H1 (cell line): Measurements from ENCODE around the gene RBM10. TPM values are rescaled to one million over a fixed set of nuclear protein-coding genes. Genes with fewer than 3 reads are reported as not detected.

Experiments
- CTCF ChIA-PET: fragments of 300-600 bp; sonication (Branson Sonifier 250); formaldehyde crosslinking; loops from one replicate; lab custom pipeline; 2021; ENCODE audit not compliant: partially characterized antibody; lab: Charles Lee
- POLR2A ChIA-PET: fragments of 300-600 bp; sonication (Branson Sonifier 250); formaldehyde crosslinking; loops from one replicate; lab custom pipeline; 2021; ENCODE audit warnings: inconsistent platforms; ENCODE audit not compliant: partially characterized antibody; lab: Charles Lee
- DNase-seq, 2 experiments: peaks; one replicate each; pipeline versions ENCODE4 v3.0.0 to v3.0.0-alpha.2; 2010 to 2022; ENCODE audit warnings: low spot score in 2 of 2, low read depth in 1 of 2, mixed read lengths in 1 of 2
- FAIRE-seq: peaks from 2 replicates; lab custom pipeline; 2011; peaks lifted over from hg19 to GRCh38; lab: Jason Lieb, UNC
- H2AFZ ChIP-seq: 2 replicates; pipeline ENCODE4 v1.8.1; 2012; ENCODE audit warnings: low read length, inconsistent platforms
- H2AK5ac ChIP-seq: 2 replicates; pipeline ENCODE4 v1.6.1; 2013; ENCODE audit warnings: low read depth, low read length
- H2BK120ac ChIP-seq: replicated peaks from 2 replicates; pipeline ENCODE3; 2013; ENCODE audit warnings: low read depth, low read length, inconsistent platforms
- H2BK12ac ChIP-seq: 2 replicates; pipeline ENCODE4 v1.6.1; 2013; ENCODE audit warnings: low read depth, low read length
- H2BK15ac ChIP-seq: 2 replicates; pipeline ENCODE4 v1.6.1; 2013; ENCODE audit warnings: low read length
- H2BK20ac ChIP-seq: 2 replicates; pipeline ENCODE4 v1.6.1; 2013; ENCODE audit warnings: low read length
- H2BK5ac ChIP-seq: 2 replicates; pipeline ENCODE4 v1.6.1; 2013; ENCODE audit warnings: low read depth, low read length
- H3K14ac ChIP-seq: 2 replicates; pipeline ENCODE4 v1.6.1; 2013; ENCODE audit warnings: inconsistent platforms; ENCODE audit not compliant: insufficient read length
- H3K18ac ChIP-seq: 2 replicates; pipeline ENCODE4 v1.6.1; 2013; ENCODE audit warnings: low read length; ENCODE audit errors: extremely low read depth
- H3K23ac ChIP-seq: 2 replicates; pipeline ENCODE4 v1.6.1; 2013; ENCODE audit warnings: inconsistent platforms; ENCODE audit not compliant: insufficient read length
- H3K23me2 ChIP-seq: 2 replicates; pipeline ENCODE4 v1.6.1; 2013; ENCODE audit warnings: low read depth, low read length
- H3K27ac ChIP-seq: 2 replicates; pipeline ENCODE4 v1.6.1; 2011; ENCODE audit warnings: low read depth, low read length, inconsistent platforms
- H3K27me3 ChIP-seq, 4 experiments: replicated peaks in 1 of 4; 1 replicate in 1 of 4; 2 replicates in 3 of 4; pipeline versions ENCODE4 v1.6.1 to v1.8.1; 2011 to 2013; ENCODE audit warnings: low read length in 3 of 4, mild to moderate bottlenecking in 3 of 4, inconsistent platforms in 2 of 4, mixed read lengths in 2 of 4, moderate library complexity in 1 of 4; ENCODE audit not compliant: control insufficient read depth in 3 of 4, insufficient read depth in 3 of 4; ENCODE audit errors: extremely low read depth in 1 of 4
- H3K36me3 ChIP-seq, 4 experiments: 2 replicates each; pipeline versions ENCODE4 v1.6.1 to v1.8.1; 2011 to 2013; ENCODE audit warnings: mild to moderate bottlenecking in 4 of 4, low read length in 3 of 4, moderate library complexity in 2 of 4, control low read depth in 1 of 4, inconsistent platforms in 1 of 4; ENCODE audit not compliant: insufficient read depth in 4 of 4, control insufficient read depth in 2 of 4
- H3K4ac ChIP-seq: replicated peaks from 2 replicates; pipeline ENCODE3; 2013; ENCODE audit warnings: low read length, low read depth, mixed read lengths, inconsistent platforms; ENCODE audit not compliant: insufficient read length
- H3K4me1 ChIP-seq, 4 experiments: replicated peaks in 1 of 4; 1 replicate in 1 of 4; 2 replicates in 3 of 4; pipeline versions ENCODE4 v1.6.1 to v1.8.1; 2011 to 2013; ENCODE audit warnings: low read length in 3 of 4, inconsistent platforms in 2 of 4, mixed read lengths in 1 of 4; ENCODE audit not compliant: insufficient read depth in 4 of 4, control insufficient read depth in 3 of 4
- H3K4me2 ChIP-seq, 2 experiments: 2 replicates each; pipeline versions ENCODE4 v1.6.1 to v1.8.1; 2011 to 2013; ENCODE audit warnings: low read depth in 2 of 2, low read length in 2 of 2, control low read depth in 1 of 2, inconsistent platforms in 1 of 2, mild to moderate bottlenecking in 1 of 2; ENCODE audit not compliant: insufficient read depth in 1 of 2
- H3K4me3 ChIP-seq, 4 experiments: fragments of 200-600, 300-600 bp in 1 of 4; sonication (generic), shearing (Covaris generic), sonication (Bioruptor Twin) in 1 of 4; 2 replicates each; pipeline versions ENCODE4 v1.5.1 to v1.8.1; 2011 to 2016; ENCODE audit warnings: low read length in 4 of 4, low read depth in 3 of 4, control low read depth in 2 of 4, inconsistent platforms in 2 of 4, mild to moderate bottlenecking in 2 of 4, mixed read lengths in 1 of 4, moderate library complexity in 1 of 4; ENCODE audit not compliant: insufficient read depth in 2 of 4; ENCODE audit errors: extremely low read depth in 1 of 4
- H3K56ac ChIP-seq: replicated peaks from 2 replicates; pipeline ENCODE3; 2013; ENCODE audit warnings: low read depth, mild to moderate bottlenecking, mixed read lengths, low read length, inconsistent platforms; ENCODE audit not compliant: insufficient read length
- H3K79me1 ChIP-seq: 2 replicates; pipeline ENCODE4 v1.6.1; 2013; ENCODE audit warnings: low read depth, low read length, control low read depth
- H3K79me2 ChIP-seq, 2 experiments: 2 replicates each; pipeline versions ENCODE4 v1.6.1 to v1.8.1; 2012 to 2013; ENCODE audit warnings: low read length in 2 of 2, mild to moderate bottlenecking in 2 of 2, inconsistent platforms in 1 of 2; ENCODE audit not compliant: insufficient read depth in 2 of 2, control insufficient read depth in 1 of 2
- H3K9ac ChIP-seq, 4 experiments: replicated peaks in 1 of 4; 1 replicate in 1 of 4; 2 replicates in 3 of 4; pipeline versions ENCODE4 v1.6.1 to v1.8.1; 2011 to 2013; ENCODE audit warnings: low read depth in 3 of 4, low read length in 3 of 4, control low read depth in 2 of 4, mild to moderate bottlenecking in 2 of 4, moderate library complexity in 2 of 4, inconsistent platforms in 1 of 4; ENCODE audit errors: extremely low read depth in 1 of 4
- H3K9me3 ChIP-seq, 2 experiments: 2 replicates each; pipeline versions ENCODE4 v1.6.1 to v1.8.1; 2012 to 2013; ENCODE audit warnings: mild to moderate bottlenecking in 2 of 2, moderate library complexity in 2 of 2, control low read depth in 1 of 2, inconsistent platforms in 1 of 2, low read depth in 1 of 2, low read length in 1 of 2, mixed read lengths in 1 of 2; ENCODE audit not compliant: insufficient read depth in 2 of 2
- H4K20me1 ChIP-seq, 2 experiments: replicated peaks in 1 of 2; 2 replicates each; pipeline versions ENCODE3 to v1.8.1; 2011 to 2013; ENCODE audit warnings: inconsistent platforms in 2 of 2, low read length in 2 of 2, mild to moderate bottlenecking in 1 of 2; ENCODE audit not compliant: insufficient read depth in 2 of 2, control insufficient read depth in 1 of 2
- H4K5ac ChIP-seq: 2 replicates; pipeline ENCODE4 v1.6.1; 2013; ENCODE audit warnings: low read length, low read depth, mixed read lengths, inconsistent platforms; ENCODE audit not compliant: insufficient read length
- H4K8ac ChIP-seq: 2 replicates; pipeline ENCODE4 v1.8.0; 2013; ENCODE audit warnings: mild to moderate bottlenecking, moderate library complexity, low read length, inconsistent platforms; ENCODE audit not compliant: insufficient read depth; ENCODE audit errors: extremely low read depth
- H4K91ac ChIP-seq: replicated peaks from 2 replicates; pipeline ENCODE3; 2013; ENCODE audit warnings: low read length, mixed read lengths, inconsistent platforms; ENCODE audit not compliant: insufficient read length
- CHD1 ChIP-seq: IDR thresholded peaks from 2 replicates; pipeline ENCODE4 v1.6.1; 2012; ENCODE audit warnings: low read depth, low read length, improper control_type of control experiment
- HDAC6 ChIP-seq: IDR thresholded peaks from one replicate; pipeline ENCODE4 v1.7.1; 2012; ENCODE audit warnings: low read depth, mild to moderate bottlenecking, inconsistent platforms, low read length, moderate library complexity
- JUN ChIP-seq: IDR thresholded peaks from 2 replicates; pipeline ENCODE4 v1.6.1; 2011; ENCODE audit warnings: low read depth, mild to moderate bottlenecking, improper control_type of control experiment, low read length
- KDM5A ChIP-seq: fragments of 200-600 bp; IDR thresholded peaks from 2 replicates; pipeline ENCODE4 v1.7.1; 2012; ENCODE audit warnings: mild to moderate bottlenecking, low read length, inconsistent platforms, mixed read lengths
- NANOG ChIP-seq: IDR thresholded peaks from 2 replicates; pipeline ENCODE4 v1.6.1; 2011; ENCODE audit warnings: low read length, low read depth, mild to moderate bottlenecking, inconsistent platforms; ENCODE audit not compliant: insufficient read depth, poor library complexity, severe bottlenecking
- NRF1 ChIP-seq: IDR thresholded peaks from 2 replicates; pipeline ENCODE4 v1.6.1; 2011; ENCODE audit warnings: mild to moderate bottlenecking, low read depth, low read length, improper control_type of control experiment
- RNF2 ChIP-seq: fragments of 200-900, 300-1000 bp; sonication (generic); IDR thresholded peaks from 2 replicates; pipeline ENCODE4 v1.7.1; 2016; ENCODE audit warnings: borderline replicate concordance, low read depth, mild to moderate bottlenecking, antibody characterized with exemption, low read length; ENCODE audit not compliant: poor library complexity, severe bottlenecking; ENCODE audit errors: missing control alignments
- SP1 ChIP-seq: IDR thresholded peaks from 2 replicates; pipeline ENCODE4 v1.6.1; 2011; ENCODE audit warnings: low read depth, low read length
- SP4 ChIP-seq: IDR thresholded peaks from 2 replicates; pipeline ENCODE4 v1.6.1; 2012; ENCODE audit warnings: low read length, inconsistent platforms
- SRF ChIP-seq: IDR thresholded peaks from 2 replicates; pipeline ENCODE4 v1.6.1; 2011; ENCODE audit warnings: mild to moderate bottlenecking, low read depth, low read length, moderate library complexity
- TBP ChIP-seq: IDR thresholded peaks from 2 replicates; pipeline ENCODE4 v1.6.1; 2011; ENCODE audit warnings: low read depth, low read length, improper control_type of control experiment
- WGBS, 2 experiments: shearing (Covaris generic) in 1 of 2; methylation state at CpG; one replicate each; pipeline versions ENCODE4 v1.1.6 to v1.1.7; 2013 to 2015; ENCODE audit warnings: low lambda C conversion rate in 2 of 2, mixed read lengths in 2 of 2, inconsistent platforms in 1 of 2, low coverage in 1 of 2, missing lambda C conversion rate in 1 of 2; ENCODE audit not compliant: insufficient replicate concordance in 2 of 2, insufficient coverage in 1 of 2, insufficient read length in 1 of 2; ENCODE audit errors: extremely low coverage in 1 of 2, missing lambda C conversion rate in 1 of 2; 5-methylcytosine and 5-hydroxymethylcytosine counted together
- polyA plus RNA-seq, 7 experiments: library from polyadenylated mRNA; depleted of rRNA in 3 of 7; stranded (reverse) in 5 of 7; unstranded in 2 of 7; fragments of >200 nt in 5 of 7; fragments of 200-250 nt in 2 of 7; gene quantifications; 1 replicate in 5 of 7; 2 replicates in 1 of 7; 4 replicates in 1 of 7; pipeline versions ENCODE4 v1.2.1 to v1.2.3, GENCODE V29; 2011 to 2013; ENCODE audit warnings: missing spikeins in 2 of 7, mixed read lengths in 2 of 7
- total RNA-seq: library from RNA; stranded (reverse); fragmentation: NEBNext Ultra II Directional; extraction: Animal tissue kit (Norgen Biotek cat#: 25700); gene quantifications from 2 replicates; pipeline ENCODE4 v1.2.1, GENCODE V29; 2021

The RBM10 gene
- total and polyA plus RNA-seq, 2 of the 8 experiments (the other 6 are each of a cell fraction or from before 2014, with no cell fraction given), result 35.7 to 64.0 TPM

- WGBS, 2 experiments, result 87% methylated on average over 16 of the region's 19 CpGs; no CpG with 5 or more reads in 1 of the 2 experiments
- Histone ChIP-seq H4K20me1 (peaks cover 0 to 10% of the 10 kb centered on the region in 2 experiments), H4K5ac (no peak overlapping the region), H3K79me2 (peaks cover 0 to 6% of the 10 kb centered on the region in 2 experiments; a peak in 1 of 4 replicates), H2BK12ac (no peak overlapping the region), H3K4ac (no peak overlapping the region), H3K9ac (no peak overlapping the region), H3K4me3 (no peak overlapping the region), H3K27ac (no peak overlapping the region), H2BK15ac (no peak overlapping the region), H3K27me3 (no peaks in the 10 kb centered on the region), H2AK5ac (no peak overlapping the region), H2BK5ac (no peak overlapping the region), H3K23ac (no peak overlapping the region), H3K4me2 (no peak overlapping the region), H2BK20ac (no peak overlapping the region), H3K14ac (no peak overlapping the region), H4K8ac (no peak overlapping the region; the same call in 1 of the 2 replicates), H3K9me3 (no peaks in the 10 kb centered on the region), H2BK120ac (no peak overlapping the region), H3K4me1 (no peaks in the 10 kb centered on the region), H4K91ac (no peak overlapping the region), H3K36me3 (peaks cover 9 to 61% (median 38%) of the 10 kb centered on the region in 4 experiments; a peak in 7 of 8 replicates), H3K23me2 (no peaks in the 10 kb centered on the region), H3K56ac (no peak overlapping the region), H3K18ac (no peak overlapping the region), H2AFZ (no peak overlapping the region), H3K79me1 (no peaks in the 10 kb centered on the region; the same call in 1 of the 2 replicates)
- no peak for FAIRE-seq
- POLR2A ChIA-PET, result interaction anchor here (0.6 to 2.2 kb wide), 3 partner anchors 11 to 157 kb away, joined by 3 to 7 read pairs (median 3); no protein-coding TSS in a partner anchor
- CTCF ChIA-PET, result no interaction called here
- no peak for DNase-seq
- TF ChIP-seq NRF1 (no peak), NANOG (no peak), TBP (no peak), CHD1 (no peak), JUN (no peak), HDAC6 (no peak), KDM5A (no peak), SP1 (no peak), RNF2 (no peak), SP4 (no peak), SRF (no peak)
Measured at GRCh38 chrX:47226531-47227333, 81.7 kb downstream of the RBM10 start.
